GM18907 (cell line): Measurements from ENCODE around the gene CYP46A1.
"Not testable (repeated sequence)": the region's sequence is repeated elsewhere in the genome, so short reads cannot be mapped to it uniquely, and the experiment has no call there.

ENCODE experiments used
- ATAC-seq: cut with Tn5 transposase; IDR thresholded peaks from one replicate; pipeline ENCODE4 v1.9.1; 2021; ENCODE audit warnings: mild to moderate bottlenecking, moderate library complexity; ENCODE audit not compliant: unreplicated experiment

CYP46A1 gene

GRCh38 chr14:99683619-99684409 is at the start of gene CYP46A1:
Gene CYP46A1, plus strand, starts transcription at chr14:99684298. Its CDS starts 120 bp downstream, at chr14:99684418.
- ATAC-seq, result peak; percentile 94

GRCh38 chr14:99634443-99634842 is 49.7 kb upstream of the CYP46A1 start:
- no peak for ATAC-seq

GRCh38 chr14:99635116-99635515 is 49.0 kb upstream of the CYP46A1 start:
- no peak for ATAC-seq

DNA sequence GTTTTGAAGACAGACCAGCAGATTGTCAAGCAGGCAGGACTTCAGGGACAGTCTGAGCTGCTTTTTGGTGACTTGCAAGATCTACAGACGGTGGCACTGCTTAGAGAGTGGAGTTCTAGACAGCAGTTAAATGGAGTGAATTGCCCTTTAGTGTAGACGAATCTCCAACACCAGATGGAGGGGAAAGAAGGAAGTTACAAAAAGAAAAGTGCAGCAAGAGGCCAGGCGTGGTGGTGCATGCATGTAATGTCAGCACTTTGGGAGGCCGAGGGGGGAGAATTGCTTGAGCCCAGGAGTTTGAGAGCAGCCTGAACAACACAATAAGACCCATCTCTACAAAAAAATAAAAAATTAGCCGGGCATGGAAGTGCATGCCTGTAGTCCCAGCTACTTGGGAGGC is 47.6 kb upstream of the CYP46A1 start:
- ATAC-seq, result no peak

DNA sequence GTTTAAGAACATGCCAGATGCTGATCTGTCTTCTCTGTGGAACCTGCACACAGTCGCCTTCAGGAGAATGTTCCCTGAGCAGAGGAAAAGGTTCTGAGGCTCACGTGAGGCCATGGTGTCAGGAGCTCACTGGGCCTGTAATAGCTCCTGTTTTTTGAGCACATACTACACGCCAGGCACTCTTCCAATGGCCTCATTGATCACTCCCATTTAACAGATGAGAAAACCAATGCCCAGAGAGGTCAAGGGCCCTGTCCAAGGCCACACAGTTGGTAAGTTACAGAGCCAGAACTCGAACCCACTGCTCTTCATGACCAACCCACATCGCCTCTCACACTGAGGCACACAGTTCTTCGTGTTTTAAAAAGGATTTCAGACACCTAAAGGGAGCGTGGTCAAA is 46.5 kb upstream of the CYP46A1 start:
- no peak for ATAC-seq

DNA sequence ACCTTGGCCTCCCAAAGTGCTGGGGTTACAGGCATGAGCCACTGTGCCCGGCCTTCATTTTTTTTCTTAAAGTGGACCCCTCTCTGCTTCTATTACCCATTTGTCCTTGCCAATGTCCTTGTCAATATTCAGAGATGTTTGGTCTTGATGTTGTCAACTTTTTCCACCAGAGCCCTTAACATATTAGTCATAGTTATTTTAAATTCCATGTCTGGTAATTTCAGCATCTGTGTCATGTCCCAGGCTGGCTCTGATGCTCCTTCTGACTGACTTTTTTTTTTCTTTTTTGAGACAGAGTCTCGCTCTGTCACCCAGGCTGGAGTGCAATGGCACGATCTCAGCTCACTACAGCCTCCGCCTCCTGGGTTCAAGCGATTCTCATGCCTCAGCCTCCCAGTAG is 41.3 kb upstream of the CYP46A1 start:
- ATAC-seq, result not testable (repeated sequence)

DNA sequence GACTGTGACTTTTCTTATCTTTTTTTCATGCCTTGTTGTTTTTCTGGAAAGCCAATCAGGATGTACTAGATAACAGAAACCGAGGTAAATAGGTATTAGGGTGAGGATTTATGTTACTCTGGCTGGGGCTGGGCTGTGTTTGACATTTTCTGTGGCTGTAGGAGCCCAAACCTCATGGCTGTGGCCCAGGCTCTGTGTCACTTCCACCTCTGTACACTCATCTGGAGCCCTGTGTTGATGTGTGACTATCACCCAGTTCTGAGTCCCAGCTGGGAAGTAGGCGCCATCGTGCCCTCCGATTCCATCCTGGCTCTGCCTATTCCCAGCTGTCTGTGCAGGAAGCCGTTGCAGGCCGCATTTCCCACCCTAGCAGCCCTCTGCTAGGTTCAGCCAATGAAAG is 40.8 kb upstream of the CYP46A1 start:
- no peak for ATAC-seq

DNA sequence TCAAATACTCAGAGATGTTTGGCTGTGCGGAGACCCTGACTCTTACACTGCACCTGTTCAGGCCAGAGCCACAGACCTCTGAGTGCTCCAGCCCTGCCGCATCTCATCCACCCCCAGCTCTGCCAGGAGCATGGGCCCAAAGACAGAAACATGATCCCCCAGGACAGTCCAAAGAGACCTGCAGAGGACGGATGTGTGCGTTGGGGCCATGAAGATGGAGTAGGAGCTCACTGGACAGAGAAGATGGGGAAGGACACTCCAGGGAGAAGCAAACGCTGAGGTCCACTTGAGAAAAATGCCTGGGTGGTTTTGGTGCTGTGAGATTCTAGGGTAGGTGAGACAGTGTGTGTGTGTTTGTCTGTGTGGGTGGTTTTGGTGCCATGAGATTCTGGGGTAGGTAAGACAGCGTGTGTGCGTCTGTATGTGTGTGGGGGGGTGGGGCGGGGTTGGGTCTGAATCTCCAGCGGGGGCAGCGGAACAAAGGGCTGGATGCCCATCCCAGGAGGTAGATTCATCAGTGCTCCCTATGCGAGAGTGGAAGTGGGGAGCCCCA is 40.0 kb upstream of the CYP46A1 start:
- no peak for ATAC-seq

GRCh38 chr14:99644723-99645544 is 39.2 kb upstream of the CYP46A1 start, which contains the start of gene HHIPL1:
Gene HHIPL1, plus strand, starts transcription at chr14:99645129. Its CDS starts 79 bp downstream, at chr14:99645208.
- ATAC-seq, result no peak

- ATAC-seq, result no peak
Measured at GRCh38 chr14:99645545-99646505, 38.3 kb upstream of the CYP46A1 start.

DNA sequence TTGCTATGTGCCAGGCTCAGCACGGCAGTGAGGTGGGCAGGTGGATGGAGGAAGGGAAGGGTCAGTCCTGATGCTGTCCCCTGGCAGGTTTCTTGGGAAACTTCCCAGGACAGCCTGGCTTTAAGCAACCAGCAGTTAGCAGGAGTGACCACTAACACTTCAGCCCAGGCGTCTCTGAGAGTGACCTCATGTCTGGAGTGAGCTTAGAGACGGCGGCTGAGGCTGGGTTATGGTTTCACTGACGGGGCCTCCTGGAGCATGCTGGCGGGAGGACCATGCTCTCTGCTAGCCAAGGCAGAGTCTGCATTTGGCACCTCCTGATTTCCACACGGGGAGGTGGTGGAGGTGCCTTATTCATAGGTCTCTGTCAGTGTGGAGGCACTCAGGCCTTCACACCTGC is 36.7 kb upstream of the CYP46A1 start:
- ATAC-seq, result no peak

GRCh38 chr14:99648027-99648784 is 35.9 kb upstream of the CYP46A1 start:
- ATAC-seq, result no peak

DNA sequence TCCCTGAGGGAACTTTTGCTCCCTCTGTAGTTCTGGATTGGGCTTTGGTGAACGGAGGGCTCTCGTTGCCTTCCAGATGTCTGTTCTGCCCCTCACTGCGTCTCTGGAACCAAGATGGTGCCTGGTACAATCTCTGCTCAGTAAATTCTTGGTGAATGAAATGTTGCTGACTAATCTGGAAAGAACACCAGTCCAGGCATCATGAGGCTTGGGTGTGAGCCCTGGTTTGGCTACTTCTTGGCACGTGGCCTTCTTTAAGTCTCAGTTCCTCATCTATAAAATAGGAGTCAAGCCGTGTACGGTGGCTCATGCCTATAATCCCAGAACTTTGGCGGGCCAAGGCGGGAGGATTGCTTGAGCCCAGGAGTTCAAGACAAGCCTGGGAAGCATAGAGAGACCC is 34.9 kb upstream of the CYP46A1 start:
- no peak for ATAC-seq

DNA sequence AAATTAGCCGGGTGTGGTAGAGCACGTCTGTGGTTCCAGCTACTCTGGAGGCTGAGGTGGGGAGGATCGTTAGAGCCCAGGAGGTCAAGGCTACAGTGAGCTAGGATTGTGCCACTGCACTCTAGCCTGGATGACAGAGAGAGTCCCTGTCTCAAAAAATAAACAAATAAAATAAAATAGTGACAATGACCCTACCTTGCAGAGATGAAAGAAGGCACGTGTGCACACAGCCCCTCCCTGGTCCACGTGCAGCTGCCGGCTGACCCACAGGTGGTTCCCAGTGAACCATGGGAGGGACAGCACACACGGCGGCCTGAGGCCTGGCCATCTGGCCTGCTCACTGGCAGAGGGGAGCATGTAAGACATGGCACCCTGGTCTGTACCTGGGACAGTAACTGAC is 34.5 kb upstream of the CYP46A1 start:
- no peak for ATAC-seq

DNA sequence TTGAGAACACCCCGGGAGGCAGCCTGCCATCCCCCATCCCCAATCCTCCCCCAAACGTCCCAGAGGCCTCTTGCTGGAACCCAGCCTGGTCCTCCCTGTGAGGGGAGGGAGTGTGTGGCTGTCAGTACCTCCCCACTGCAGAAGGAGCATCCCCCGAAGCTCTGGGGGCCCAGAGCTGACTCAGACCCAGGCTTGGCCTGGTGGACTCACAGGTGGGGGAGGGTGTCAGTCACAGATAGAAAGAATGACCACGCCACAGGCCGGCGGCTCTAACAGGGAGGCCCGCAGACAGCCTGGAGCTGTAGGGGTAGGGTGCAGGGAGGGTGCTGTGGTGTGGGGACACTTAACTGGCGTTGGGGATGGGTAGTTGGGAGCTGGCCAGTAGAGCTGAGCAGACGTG is 33.9 kb upstream of the CYP46A1 start:
- no peak for ATAC-seq

GRCh38 chr14:99651953-99652746 is 31.9 kb upstream of the CYP46A1 start:
- no peak for ATAC-seq

- ATAC-seq, result no peak
Measured at GRCh38 chr14:99654235-99654985, 29.7 kb upstream of the CYP46A1 start.

GRCh38 chr14:99655521-99655920 is 28.6 kb upstream of the CYP46A1 start:
- ATAC-seq, result no peak
